K562 (cell line): ENCODE results near the gene GBF1. TPM values are rescaled to one million over a fixed set of nuclear protein-coding genes. Genes with fewer than 3 reads are reported as not detected.

ENCODE experiments used
- ARID1B ChIP-seq: fragments of 450-650 bp; IDR thresholded peaks from 2 replicates; pipeline ENCODE4 v1.6.1; 2016; ENCODE audit warnings: antibody characterized with exemption, mild to moderate bottlenecking, inconsistent platforms
- CTCFL ChIP-seq: IDR thresholded peaks from 2 replicates; pipeline ENCODE4 v1.6.1; 2011; ENCODE audit warnings: borderline replicate concordance, low read depth, mild to moderate bottlenecking, moderate library complexity, low read length; ENCODE audit not compliant: insufficient read depth, poor library complexity, severe bottlenecking
- ELF2 ChIP-seq: fragments of 250-450 bp; sonication (Bioruptor Pico); IDR thresholded peaks from 2 replicates; pipeline ENCODE4 v1.5.0; 2021; ENCODE audit warnings: mild to moderate bottlenecking
- ETV5 ChIP-seq: sonication (generic); formaldehyde crosslinking; IDR thresholded peaks from 2 replicates; pipeline ENCODE4 v1.4.0; 2020; ENCODE audit warnings: low read depth, mild to moderate bottlenecking, missing genetic modification reagents
- HLTF ChIP-seq: fragments of 450-650 bp; IDR thresholded peaks from 2 replicates; pipeline ENCODE4 v1.6.1; 2016
- HMGN3 ChIP-seq: IDR thresholded peaks from 2 replicates; pipeline ENCODE4 v1.6.1; 2011; ENCODE audit warnings: borderline replicate concordance, low read depth, mild to moderate bottlenecking, mixed read lengths, low read length; ENCODE audit not compliant: insufficient read length; ENCODE audit errors: extremely low read depth
- HMGXB4 ChIP-seq: sonication (generic); formaldehyde crosslinking; IDR thresholded peaks from 2 replicates; pipeline ENCODE4 v1.8.1; 2023; ENCODE audit warnings: mild to moderate bottlenecking, missing genetic modification reagents
- KLF1 ChIP-seq: fragments of 450-650 bp; IDR thresholded peaks from 2 replicates; pipeline ENCODE4 v1.6.1; 2016; ENCODE audit warnings: missing genetic modification characterization, missing compliant biosample characterization
- MCM7 ChIP-seq, 2 experiments: fragments of 450-650 bp; IDR thresholded peaks; 2 replicates each; pipeline ENCODE4 v1.6.1; 2016 to 2018
- NFXL1 ChIP-seq: fragments of 450-650 bp; formaldehyde crosslinking; IDR thresholded peaks from 2 replicates; pipeline ENCODE4 v1.4.0; 2021; ENCODE audit warnings: mild to moderate bottlenecking
- OTX1 ChIP-seq: fragments of 450-650 bp; formaldehyde crosslinking; IDR thresholded peaks from 2 replicates; pipeline ENCODE4 v1.4.0; 2022; ENCODE audit warnings: mild to moderate bottlenecking
- PCBP2 ChIP-seq: fragments of 200-400 bp; formaldehyde crosslinking; IDR thresholded peaks from 2 replicates; pipeline ENCODE4 v1.6.1; 2018; ENCODE audit warnings: low read length, low read depth, mild to moderate bottlenecking, moderate library complexity; ENCODE audit not compliant: poor library complexity, severe bottlenecking
- PHB2 ChIP-seq: fragments of 450-650 bp; IDR thresholded peaks from 2 replicates; pipeline ENCODE4 v1.6.1; 2017; ENCODE audit warnings: low read depth
- PRPF4 ChIP-seq: fragments of 200-400 bp; formaldehyde crosslinking; IDR thresholded peaks from one replicate; pipeline ENCODE4 v1.6.1; 2017; ENCODE audit warnings: low read length, low read depth, mild to moderate bottlenecking; ENCODE audit not compliant: insufficient read depth, poor library complexity, severe bottlenecking
- RNF2 ChIP-seq: sonication (generic); IDR thresholded peaks from 2 replicates; pipeline ENCODE4 v1.6.1; 2016
- SMC3 ChIP-seq: conservative IDR thresholded peaks from 2 replicates; pipeline ENCODE4 v1.6.1; 2011; ENCODE audit warnings: low read depth, low read length, improper control_type of control experiment; ENCODE audit not compliant: insufficient read depth
- U2AF2 ChIP-seq: fragments of 200-400 bp; formaldehyde crosslinking; optimal IDR thresholded peaks from 2 replicates; pipeline ENCODE3; 2017; ENCODE audit warnings: low read depth, mild to moderate bottlenecking, low read length
- ZKSCAN3 ChIP-seq: fragments of 250-450 bp; sonication (Bioruptor Pico); IDR thresholded peaks from 2 replicates; pipeline ENCODE4 v1.4.0; 2020
- ZNF146 ChIP-seq: IDR thresholded peaks from one replicate; pipeline ENCODE4 v1.6.1; 2018; ENCODE audit warnings: missing compliant biosample characterization; ENCODE audit not compliant: unreplicated experiment
- ZNF551 ChIP-seq: fragments of 250-450 bp; sonication (Bioruptor Pico); IDR thresholded peaks from 2 replicates; pipeline ENCODE4 v1.5.0; 2021; ENCODE audit warnings: mild to moderate bottlenecking, moderate library complexity
- polyA plus RNA-seq, 8 experiments: library from polyadenylated mRNA; depleted of rRNA in 4 of 8; stranded (reverse) in 5 of 8; unstranded in 3 of 8; fragments of >200 nt; fragmentation: Nextera tagmentation in 2 of 8; fragmentation: Illumina TruSeq in 1 of 8; extraction: Ambion mirVana in 2 of 8; extraction: Trizol in 1 of 8; gene quantifications; 2 replicates each; pipeline versions ENCODE4 v1.2.1 to v1.2.3, GENCODE V29; 2011 to 2014; ENCODE audit warnings: inconsistent platforms in 1 of 8, missing spikeins in 1 of 8
- total RNA-seq, 7 experiments: library from RNA; depleted of rRNA in 6 of 7; stranded (reverse); fragments of >200 nt in 6 of 7; fragmentation: Illumina TruSeq in 2 of 7; extraction: Trizol in 2 of 7; gene quantifications; 2 replicates each; pipeline versions ENCODE4 v1.2.1 to v1.2.3, GENCODE V29; 2011 to 2021; ENCODE audit warnings: low replicate concordance in 1 of 7
- TF ChIP-seq, protein P1 (sequence below): sonication (generic); formaldehyde crosslinking; IDR thresholded peaks from 2 replicates; pipeline ENCODE4 v1.8.1; 2023; ENCODE audit warnings: mild to moderate bottlenecking, missing genetic modification reagents, moderate library complexity
- TF ChIP-seq, protein P2 (sequence below): sonication (generic); formaldehyde crosslinking; IDR thresholded peaks from 2 replicates; pipeline ENCODE4 v1.8.1; 2023; ENCODE audit warnings: mild to moderate bottlenecking, missing genetic modification reagents

GBF1 gene
- total and polyA plus RNA-seq, 9 of the 15 experiments (the other 6 are each of a cell fraction or from before 2014, with no cell fraction given), result 0.69 to 28.0 (median 10.3) TPM

DNA sequence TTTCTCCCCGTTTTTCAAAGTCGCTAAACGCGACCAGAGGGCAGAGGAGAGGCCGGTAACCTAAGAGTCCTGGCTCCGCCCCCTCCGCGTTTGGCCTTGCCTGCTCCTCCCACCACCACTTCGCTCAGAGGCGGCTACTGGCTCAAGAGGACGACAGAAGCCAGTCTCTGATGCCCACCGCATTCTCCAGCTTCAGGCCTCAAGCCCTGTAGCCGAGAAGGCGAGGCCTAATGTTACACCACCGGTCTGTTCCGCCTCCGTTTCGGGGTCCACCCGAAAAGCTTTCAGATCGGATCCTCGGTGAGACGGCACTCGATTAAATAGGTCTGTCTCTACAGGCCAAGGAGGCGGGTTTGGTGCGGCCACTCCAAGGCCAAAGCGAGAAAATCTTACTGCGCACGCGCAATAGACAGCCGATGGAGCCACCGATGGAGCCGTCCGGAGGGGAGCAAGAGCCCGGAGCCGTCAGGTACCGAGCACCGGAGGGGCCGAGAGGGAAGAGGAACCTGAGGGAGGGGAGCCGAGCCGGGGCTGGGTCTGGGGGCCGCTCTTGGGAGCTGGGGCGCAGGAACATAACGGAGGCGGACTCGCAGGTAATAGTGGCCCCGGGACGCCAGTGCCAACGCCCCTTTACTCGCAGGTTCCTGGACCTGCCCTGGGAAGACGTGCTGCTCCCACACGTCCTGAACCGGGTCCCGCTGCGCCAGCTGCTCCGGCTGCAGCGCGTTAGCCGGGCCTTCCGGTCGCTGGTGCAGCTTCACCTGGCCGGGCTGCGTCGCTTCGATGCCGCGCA lies 175.6 kb downstream of the GBF1 start, which contains the start of gene FBXL15 (continued):
- no peak for TF ChIP-seq HMGXB4 (CRISPR knock-in tag)
- TF ChIP-seq, protein P1, sequence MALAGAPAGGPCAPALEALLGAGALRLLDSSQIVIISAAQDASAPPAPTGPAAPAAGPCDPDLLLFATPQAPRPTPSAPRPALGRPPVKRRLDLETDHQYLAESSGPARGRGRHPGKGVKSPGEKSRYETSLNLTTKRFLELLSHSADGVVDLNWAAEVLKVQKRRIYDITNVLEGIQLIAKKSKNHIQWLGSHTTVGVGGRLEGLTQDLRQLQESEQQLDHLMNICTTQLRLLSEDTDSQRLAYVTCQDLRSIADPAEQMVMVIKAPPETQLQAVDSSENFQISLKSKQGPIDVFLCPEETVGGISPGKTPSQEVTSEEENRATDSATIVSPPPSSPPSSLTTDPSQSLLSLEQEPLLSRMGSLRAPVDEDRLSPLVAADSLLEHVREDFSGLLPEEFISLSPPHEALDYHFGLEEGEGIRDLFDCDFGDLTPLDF (CRISPR knock-in tag), result no peak
- TF ChIP-seq NFXL1 (CRISPR knock-in tag), result no peak
- TF ChIP-seq ELF2 (CRISPR knock-in tag), result 0 out of 2 replicates have a peak, but pooled peaks have one; percentile 30
- TF ChIP-seq PRPF4, result no peak
- no peak for TF ChIP-seq ZKSCAN3 (CRISPR knock-in tag)
- TF ChIP-seq RNF2, result no peak; the same call in 1 of the 2 replicates
- peak; percentile 80; the same call in 1 of the 2 replicates for TF ChIP-seq HLTF
- no peak for TF ChIP-seq CTCFL
- TF ChIP-seq PHB2, result no peak
- no peak for TF ChIP-seq PCBP2
- TF ChIP-seq SMC3, result 0 out of 2 replicates have a peak, but pooled peaks have one; percentile 14
- peak; percentile 64; the same call in 1 of the 2 replicates for TF ChIP-seq ETV5
- no peak for TF ChIP-seq ZNF146
- no peak for TF ChIP-seq ARID1B
- no peak for TF ChIP-seq ZNF551 (CRISPR knock-in tag)
- TF ChIP-seq MCM7 (IDR thresholded peaks at IDR 0.05), result no peak
- TF ChIP-seq KLF1 (tag), result no peak
- no peak for TF ChIP-seq OTX1
- TF ChIP-seq HMGN3, result peak; percentile 21
- no peak for TF ChIP-seq U2AF2
- TF ChIP-seq, protein P2, sequence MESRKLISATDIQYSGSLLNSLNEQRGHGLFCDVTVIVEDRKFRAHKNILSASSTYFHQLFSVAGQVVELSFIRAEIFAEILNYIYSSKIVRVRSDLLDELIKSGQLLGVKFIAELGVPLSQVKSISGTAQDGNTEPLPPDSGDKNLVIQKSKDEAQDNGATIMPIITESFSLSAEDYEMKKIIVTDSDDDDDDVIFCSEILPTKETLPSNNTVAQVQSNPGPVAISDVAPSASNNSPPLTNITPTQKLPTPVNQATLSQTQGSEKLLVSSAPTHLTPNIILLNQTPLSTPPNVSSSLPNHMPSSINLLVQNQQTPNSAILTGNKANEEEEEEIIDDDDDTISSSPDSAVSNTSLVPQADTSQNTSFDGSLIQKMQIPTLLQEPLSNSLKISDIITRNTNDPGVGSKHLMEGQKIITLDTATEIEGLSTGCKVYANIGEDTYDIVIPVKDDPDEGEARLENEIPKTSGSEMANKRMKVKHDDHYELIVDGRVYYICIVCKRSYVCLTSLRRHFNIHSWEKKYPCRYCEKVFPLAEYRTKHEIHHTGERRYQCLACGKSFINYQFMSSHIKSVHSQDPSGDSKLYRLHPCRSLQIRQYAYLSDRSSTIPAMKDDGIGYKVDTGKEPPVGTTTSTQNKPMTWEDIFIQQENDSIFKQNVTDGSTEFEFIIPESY, result 0 out of 2 replicates have a peak, but pooled peaks have one; percentile 15
